ENCODE results near the gene ACIN1. TPM values are rescaled to one million over a fixed set of nuclear protein-coding genes. Genes with fewer than 3 reads are reported as not detected.

Gene ACIN1
- total and polyA plus RNA-seq, 2 of the 8 experiments (the other 6 are each of a cell fraction or from before 2014, with no cell fraction given) = 132 to 233 TPM

DNA sequence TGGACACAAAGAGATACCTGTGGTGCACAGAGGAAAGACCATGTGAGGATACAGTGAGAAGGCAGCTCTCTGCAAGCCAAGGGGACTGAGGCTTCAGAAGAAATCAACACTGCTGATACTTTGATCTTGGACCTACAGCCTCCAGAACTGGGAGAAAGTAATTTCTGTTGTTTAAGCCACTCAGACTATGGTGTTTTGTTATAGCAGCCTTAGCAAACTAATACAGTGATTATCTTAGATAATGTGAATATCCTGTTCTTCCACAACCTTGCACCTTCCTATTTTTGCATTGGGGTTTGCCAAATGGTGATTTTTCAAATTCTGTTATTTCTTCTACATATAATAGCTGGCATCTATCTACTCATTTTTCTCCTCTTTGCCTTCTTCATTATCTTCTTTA lies 76.8 kb downstream of the ACIN1 start (continued):
- TF ChIP-seq RFX5 (IDR thresholded peaks at IDR 0.05; ENCODE audit: borderline replicate concordance, low read depth, low read length) = no peak
- TF ChIP-seq TAF1 (IDR thresholded peaks at IDR 0.05; ENCODE audit: low read depth, low read length) = no peak
